Panc1 (cell line): ENCODE data around the gene FAM193A. TPM values are rescaled to one million over a fixed set of nuclear protein-coding genes. Genes with fewer than 3 reads are reported as not detected.
"Not testable (repeated sequence)": the region's sequence is repeated elsewhere in the genome, so short reads cannot be mapped to it uniquely, and the experiment has no call there.

ENCODE experiments used
- ATAC-seq: fragments of 200-7000 bp; cut with Tn5 transposase; 2 replicates; pipeline ENCODE4 v1.9.1; 2020; ENCODE audit warnings: mild to moderate bottlenecking, moderate library complexity
- BruUV-seq: library from RNA; stranded (reverse); fragments of 400-500 nt; replicated peaks from 2 replicates; lab custom pipeline; 2021; lab: Mats Ljungman, UMichigan
- CTCF ChIA-PET: fragments of 300-600 bp; sonication (Branson Sonifier 250); formaldehyde crosslinking; loops from one replicate; lab custom pipeline; 2022; ENCODE audit warnings: antibody characterized with exemption; lab: Charles Lee
- POLR2A ChIA-PET: fragments of 300-600 bp; sonication (Branson Sonifier 250); formaldehyde crosslinking; loops from one replicate; lab custom pipeline; 2022; ENCODE audit warnings: antibody characterized with exemption; lab: Charles Lee
- DNase-seq: peaks from one replicate; pipeline ENCODE4 v3.0.0-alpha.2; 2010; ENCODE audit warnings: low read depth, low spot score
- H3K27ac ChIP-seq: 2 replicates; pipeline ENCODE4 v1.5.1; 2011; ENCODE audit warnings: mild to moderate bottlenecking, low read length, inconsistent platforms
- H3K27me3 ChIP-seq: fragments of 200-500 bp; sonication (Bioruptor generic); 2 replicates; pipeline ENCODE4 v1.6.0; 2014; ENCODE audit warnings: low read length, inconsistent platforms; ENCODE audit not compliant: control insufficient read depth, insufficient read depth
- H3K36me3 ChIP-seq: fragments of 200-500 bp; sonication (Bioruptor generic); 2 replicates; pipeline ENCODE4 v1.5.1; 2014; ENCODE audit warnings: inconsistent platforms, mild to moderate bottlenecking, low read length, moderate library complexity; ENCODE audit not compliant: control insufficient read depth, insufficient read depth
- H3K4me1 ChIP-seq: 2 replicates; pipeline ENCODE4 v1.5.1; 2011; ENCODE audit warnings: inconsistent platforms, mild to moderate bottlenecking, low read length, moderate library complexity; ENCODE audit not compliant: control insufficient read depth, insufficient read depth
- H3K4me3 ChIP-seq, 2 experiments: 2 replicates each; pipeline ENCODE4 v1.5.1; 2011 to 2012; ENCODE audit warnings: low read depth in 2 of 2, low read length in 2 of 2, mild to moderate bottlenecking in 2 of 2, inconsistent platforms in 1 of 2, moderate library complexity in 1 of 2
- H3K9me3 ChIP-seq: fragments of 200-500 bp; sonication (Bioruptor generic); 2 replicates; pipeline ENCODE4 v1.5.1; 2014; ENCODE audit warnings: low read depth, mild to moderate bottlenecking, inconsistent platforms, low read length, moderate library complexity; ENCODE audit not compliant: control insufficient read depth, insufficient read depth
- CTCF ChIP-seq: fragments of 450-650 bp; IDR thresholded peaks from 2 replicates; pipeline ENCODE4 v1.5.1; 2017; ENCODE audit warnings: mild to moderate bottlenecking
- POLR2AphosphoS5 ChIP-seq: IDR thresholded peaks from 2 replicates; pipeline ENCODE4 v1.6.1; 2012; ENCODE audit warnings: mild to moderate bottlenecking, low read depth, low read length, moderate library complexity
- SIN3A ChIP-seq: IDR thresholded peaks from 2 replicates; pipeline ENCODE4 v1.6.1; 2012; ENCODE audit warnings: low read depth, mild to moderate bottlenecking, low read length, moderate library complexity, borderline replicate concordance; ENCODE audit not compliant: insufficient read depth
- TCF7L2 ChIP-seq: IDR thresholded peaks from 2 replicates; pipeline ENCODE4 v1.6.1; 2011; ENCODE audit warnings: mild to moderate bottlenecking, low read depth, low read length, inconsistent platforms
- in situ Hi-C: cut with HindIII; loops from 2 replicates; pipeline ENCODE4 v1.10.0; 2016; ENCODE audit warnings: low sequenced_read_pairs, low pct_unique_long_range_greater_than_20kb
- intact Hi-C: fragments of 100-400 bp; cut with micrococcal nuclease; formaldehyde crosslinking; loops from one replicate; pipeline ENCODE4 v1.10.0; 2022; ENCODE audit not compliant: unreplicated experiment
- total RNA-seq: library from RNA; stranded (reverse); gene quantifications from one replicate; pipeline ENCODE4 v1.2.1, GENCODE V29; 2021; ENCODE audit not compliant: unreplicated experiment
- TF ChIP-seq, protein P1 (sequence below), 2 experiments: IDR thresholded peaks; 2 replicates each; pipeline ENCODE4 v1.6.1; 2011 to 2012; ENCODE audit warnings: low read depth in 2 of 2, control low read depth in 1 of 2, low read length in 1 of 2, mild to moderate bottlenecking in 1 of 2, moderate library complexity in 1 of 2; ENCODE audit not compliant: insufficient read depth in 1 of 2

The FAM193A gene
- total RNA-seq, 1 experiment from 2014 or later = 25.7 TPM

DNA sequence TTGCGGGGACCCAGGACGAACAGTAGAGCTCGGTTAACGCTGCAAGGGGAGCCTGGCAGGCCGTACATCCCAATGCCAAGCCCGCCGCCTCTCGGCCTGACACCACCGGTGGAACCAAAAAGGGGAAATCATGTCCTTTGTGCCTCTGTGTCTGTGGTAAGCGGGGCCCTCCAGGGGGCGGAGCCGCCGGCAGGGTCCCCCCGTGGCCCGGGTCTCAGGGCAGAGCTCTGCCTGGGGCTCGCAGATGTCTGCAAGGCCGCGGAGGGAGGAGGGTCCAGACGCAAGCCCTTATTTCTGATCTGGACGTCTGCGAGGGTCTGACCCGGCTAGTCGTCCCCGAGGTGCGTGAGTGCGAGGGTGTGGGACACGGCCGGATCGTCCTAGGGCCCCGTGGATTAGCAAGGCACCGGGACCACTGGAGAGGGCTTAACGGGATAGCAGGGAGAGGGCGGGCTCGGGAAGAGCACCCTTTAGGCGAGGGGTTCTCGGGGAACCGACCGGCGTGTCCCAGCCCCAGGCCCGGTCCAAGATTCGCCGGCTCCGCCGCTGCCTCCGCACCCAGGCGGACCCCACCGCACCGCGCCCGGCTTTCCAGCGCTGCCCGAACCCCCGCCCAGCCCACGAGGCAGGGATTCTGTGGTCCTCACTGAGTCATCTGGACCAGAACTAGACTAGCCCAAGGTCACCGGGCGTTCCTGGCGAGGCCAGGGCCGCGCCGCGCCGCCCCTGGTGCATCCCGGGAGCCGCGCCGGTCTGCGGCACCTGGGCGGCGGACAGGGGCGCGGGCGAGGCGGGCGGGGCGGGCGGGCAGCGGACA is 863 bp upstream of the FAM193A start:
- no TSS peak for BruUV-seq
- Histone ChIP-seq H3K4me1 (peaks cover 5% of the 10 kb centered on the region; the same call in 1 of the 2 replicates), H3K27ac (peak overlapping the region; percentile 84), H3K9me3 (no peaks in the 10 kb centered on the region), H3K36me3 (no peaks in the 10 kb centered on the region; the same call in 1 of the 2 replicates), H3K4me3 (peak overlapping the region; percentile 63 to 67), H3K27me3 (no peaks in the 10 kb centered on the region)
- POLR2A ChIA-PET = no interaction called here
- peak; percentile 12 for ATAC-seq
- in situ Hi-C loops = no loop called here
- DNase-seq = no peak
- CTCF ChIA-PET = interaction anchor here (0.6 kb wide), 1 partner anchor 367 kb away, joined by 6 read pairs; no protein-coding TSS in a partner anchor
- intact Hi-C loops = no loop called here
- TF ChIP-seq TCF7L2 = no peak
- TF ChIP-seq POLR2AphosphoS5 = peak; percentile 36; the same call in 1 of the 2 replicates

GRCh38 chr4:2537011-2537830 is 774 bp downstream of the FAM193A start:
- H3K4me1 ChIP-seq = peaks cover 5% of the 10 kb centered on the region; the same call in 1 of the 2 replicates
- no peaks in the 10 kb centered on the region for H3K9me3 ChIP-seq
- ChIA-PET POLR2A (no interaction called here), CTCF (interaction anchor here (0.6 kb wide), 1 partner anchor 78 kb away, joined by 4 read pairs; no protein-coding TSS in a partner anchor)
- H3K27me3 ChIP-seq = no peaks in the 10 kb centered on the region
- intact Hi-C loops (no loop called here), in situ Hi-C loops (no loop called here)
- H3K4me3 ChIP-seq = peak overlapping the region; percentile 73 to 74
- no TSS peak for BruUV-seq
- TF ChIP-seq TCF7L2 (no peak), CTCF (no peak), POLR2AphosphoS5 (no peak), SIN3A (0 out of 2 replicates have a peak, but pooled peaks have one; percentile 42)
- TF ChIP-seq, protein P1, sequence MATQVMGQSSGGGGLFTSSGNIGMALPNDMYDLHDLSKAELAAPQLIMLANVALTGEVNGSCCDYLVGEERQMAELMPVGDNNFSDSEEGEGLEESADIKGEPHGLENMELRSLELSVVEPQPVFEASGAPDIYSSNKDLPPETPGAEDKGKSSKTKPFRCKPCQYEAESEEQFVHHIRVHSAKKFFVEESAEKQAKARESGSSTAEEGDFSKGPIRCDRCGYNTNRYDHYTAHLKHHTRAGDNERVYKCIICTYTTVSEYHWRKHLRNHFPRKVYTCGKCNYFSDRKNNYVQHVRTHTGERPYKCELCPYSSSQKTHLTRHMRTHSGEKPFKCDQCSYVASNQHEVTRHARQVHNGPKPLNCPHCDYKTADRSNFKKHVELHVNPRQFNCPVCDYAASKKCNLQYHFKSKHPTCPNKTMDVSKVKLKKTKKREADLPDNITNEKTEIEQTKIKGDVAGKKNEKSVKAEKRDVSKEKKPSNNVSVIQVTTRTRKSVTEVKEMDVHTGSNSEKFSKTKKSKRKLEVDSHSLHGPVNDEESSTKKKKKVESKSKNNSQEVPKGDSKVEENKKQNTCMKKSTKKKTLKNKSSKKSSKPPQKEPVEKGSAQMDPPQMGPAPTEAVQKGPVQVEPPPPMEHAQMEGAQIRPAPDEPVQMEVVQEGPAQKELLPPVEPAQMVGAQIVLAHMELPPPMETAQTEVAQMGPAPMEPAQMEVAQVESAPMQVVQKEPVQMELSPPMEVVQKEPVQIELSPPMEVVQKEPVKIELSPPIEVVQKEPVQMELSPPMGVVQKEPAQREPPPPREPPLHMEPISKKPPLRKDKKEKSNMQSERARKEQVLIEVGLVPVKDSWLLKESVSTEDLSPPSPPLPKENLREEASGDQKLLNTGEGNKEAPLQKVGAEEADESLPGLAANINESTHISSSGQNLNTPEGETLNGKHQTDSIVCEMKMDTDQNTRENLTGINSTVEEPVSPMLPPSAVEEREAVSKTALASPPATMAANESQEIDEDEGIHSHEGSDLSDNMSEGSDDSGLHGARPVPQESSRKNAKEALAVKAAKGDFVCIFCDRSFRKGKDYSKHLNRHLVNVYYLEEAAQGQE (IDR thresholded peaks at IDR 0.05; ENCODE audit: insufficient read depth in 1 of 2, low read depth in 2 of 2, low read length in 1 of 2) = no peak
- DNase-seq = no peak
- ATAC-seq = peak; percentile 43
- H3K36me3 ChIP-seq = no peaks in the 10 kb centered on the region; the same call in 1 of the 2 replicates
- peak overlapping the region; percentile 72 for H3K27ac ChIP-seq

DNA sequence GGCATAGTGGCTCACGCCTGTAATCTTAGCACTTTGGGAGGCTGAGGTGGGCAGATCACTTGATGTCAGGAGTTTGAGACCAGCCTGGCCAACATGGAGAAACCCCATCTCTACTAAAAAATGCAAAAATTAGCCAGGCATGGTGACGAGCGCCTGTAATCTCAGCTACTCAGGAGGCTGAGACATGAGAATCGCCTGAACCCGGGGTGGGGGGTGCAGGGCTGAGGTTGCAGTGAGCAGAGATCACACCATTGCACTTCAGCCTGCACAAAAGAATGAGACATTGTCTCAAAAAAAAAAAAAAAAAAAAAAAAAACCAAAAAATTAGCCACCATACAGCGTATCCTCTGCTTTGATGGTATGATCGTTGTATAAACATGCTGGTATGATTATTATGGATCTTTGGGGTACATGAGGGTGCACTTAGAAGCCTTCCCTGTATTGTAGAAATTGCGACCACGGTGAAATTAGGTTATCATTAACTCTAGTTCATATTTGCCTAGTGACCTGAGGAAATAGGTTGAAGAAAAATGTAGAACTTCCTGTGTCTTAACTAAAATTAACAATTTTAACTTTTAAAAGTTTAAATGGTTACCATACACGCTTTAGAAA is 7.2 kb downstream of the FAM193A start:
- H3K4me1 ChIP-seq, in situ Hi-C loops, H3K36me3 ChIP-seq, H3K27me3 ChIP-seq, H3K4me3 ChIP-seq, ATAC-seq, DNase-seq, POLR2A ChIA-PET, H3K27ac ChIP-seq, H3K9me3 ChIP-seq, intact Hi-C loops, BruUV-seq: not testable (repeated sequence)
- CTCF ChIA-PET = interaction anchor here (0.7 kb wide), 1 partner anchor 107 kb away, joined by 4 read pairs; no protein-coding TSS in a partner anchor
